MCF 10A (cell line): ENCODE measurements around the gene PLCD1. TPM values are rescaled to one million over a fixed set of nuclear protein-coding genes. Genes with fewer than 3 reads are reported as not detected.

Experiments
- BruUV-seq: library from RNA; stranded (reverse); fragments of 400-500 nt; replicated peaks from 2 replicates; lab custom pipeline; 2021; lab: Mats Ljungman, UMichigan
- CTCF ChIA-PET: fragments of 300-600 bp; sonication (Branson Sonifier 250); formaldehyde crosslinking; extraction: SDS; loops from one replicate; lab custom pipeline; 2021; ENCODE audit warnings: antibody characterized with exemption, inconsistent platforms; lab: Yijun Ruan, JAX
- POLR2A ChIA-PET: fragments of 300-600, 350-650 bp; sonication (Branson Sonifier 250); formaldehyde crosslinking; extraction: SDS; loops from one replicate; lab custom pipeline; 2020; ENCODE audit warnings: antibody characterized with exemption, inconsistent platforms; lab: Yijun Ruan, JAX
- DNase-seq: peaks from one replicate; pipeline ENCODE4 v3.0.0-alpha.2; 2018; ENCODE audit not compliant: unreplicated experiment
- H3K27ac Mint-ChIP-seq: one replicate; pipeline ENCODE4 v1.8.0; 2022; ENCODE audit warnings: mild to moderate bottlenecking, low read depth, mixed read lengths; ENCODE audit not compliant: unreplicated experiment
- H3K27me3 Mint-ChIP-seq: one replicate; pipeline ENCODE4 v1.8.0; 2022; ENCODE audit warnings: mixed read lengths; ENCODE audit not compliant: insufficient read depth, unreplicated experiment
- H3K36me3 Mint-ChIP-seq: one replicate; pipeline ENCODE4 v1.8.0; 2022; ENCODE audit warnings: mild to moderate bottlenecking, moderate library complexity, mixed read lengths; ENCODE audit not compliant: insufficient read depth, unreplicated experiment
- H3K4me1 Mint-ChIP-seq: one replicate; pipeline ENCODE4 v1.8.0; 2022; ENCODE audit warnings: mixed read lengths; ENCODE audit not compliant: insufficient read depth, unreplicated experiment
- H3K4me3 Mint-ChIP-seq: one replicate; pipeline ENCODE4 v1.8.0; 2022; ENCODE audit warnings: mild to moderate bottlenecking, moderate library complexity, mixed read lengths; ENCODE audit not compliant: unreplicated experiment
- H3K9me3 Mint-ChIP-seq: one replicate; pipeline ENCODE4 v1.8.0; 2022; ENCODE audit warnings: mixed read lengths; ENCODE audit not compliant: unreplicated experiment
- intact Hi-C: fragments of 100-400 bp; cut with micrococcal nuclease; formaldehyde crosslinking; loops from 2 replicates; pipeline ENCODE4 v1.14.1; 2022
- total RNA-seq: library from RNA; stranded (reverse); gene quantifications from 2 replicates; pipeline ENCODE4 v1.2.3, GENCODE V29; 2022
- TF ChIP-seq, protein P1 (sequence below): fragments of 200-600 bp; IDR thresholded peaks from one replicate; pipeline ENCODE4 v1.8.0; 2022; ENCODE audit warnings: antibody characterized with exemption, mild to moderate bottlenecking; ENCODE audit not compliant: unreplicated experiment

The PLCD1 gene
- total RNA-seq, 1 experiment from 2014 or later, result 1.8 TPM

DNA sequence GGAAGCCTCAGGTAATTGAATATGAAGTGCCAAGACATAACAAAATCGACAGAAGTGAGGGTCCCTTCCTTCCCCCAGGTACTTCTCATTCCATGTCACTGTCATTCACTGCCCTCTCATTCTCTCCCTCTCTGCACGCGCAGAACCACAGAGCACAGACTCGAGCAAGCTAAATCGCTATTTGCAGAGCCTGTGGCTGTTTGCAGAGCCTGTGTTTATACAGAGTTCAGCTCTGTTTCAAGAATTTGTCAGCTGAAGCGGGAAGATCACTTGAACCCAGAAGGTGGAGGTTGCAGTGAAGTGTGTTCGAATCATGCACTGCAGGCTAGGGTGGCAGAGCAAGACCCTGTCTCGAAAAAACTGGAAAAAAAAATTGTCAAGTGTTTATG lies 36.4 kb downstream of the PLCD1 start:
- Mint-ChIP-seq H3K27me3 (no peaks in the 10 kb centered on the region), H3K4me3 (no peak overlapping the region), H3K4me1 (peaks cover 19% of the 10 kb centered on the region), H3K9me3 (no peaks in the 10 kb centered on the region), H3K27ac (no peak overlapping the region), H3K36me3 (no peaks in the 10 kb centered on the region)
- POLR2A ChIA-PET, result no interaction called here
- CTCF ChIA-PET, result interaction anchor here (0.7 to 1.2 kb wide), 2 partner anchors 10 to 18 kb away, joined by 3 to 4 read pairs; no protein-coding TSS in a partner anchor
- no peak for DNase-seq
- intact Hi-C loops, result no loop called here
- BruUV-seq, result no TSS peak
- TF ChIP-seq, protein P1, sequence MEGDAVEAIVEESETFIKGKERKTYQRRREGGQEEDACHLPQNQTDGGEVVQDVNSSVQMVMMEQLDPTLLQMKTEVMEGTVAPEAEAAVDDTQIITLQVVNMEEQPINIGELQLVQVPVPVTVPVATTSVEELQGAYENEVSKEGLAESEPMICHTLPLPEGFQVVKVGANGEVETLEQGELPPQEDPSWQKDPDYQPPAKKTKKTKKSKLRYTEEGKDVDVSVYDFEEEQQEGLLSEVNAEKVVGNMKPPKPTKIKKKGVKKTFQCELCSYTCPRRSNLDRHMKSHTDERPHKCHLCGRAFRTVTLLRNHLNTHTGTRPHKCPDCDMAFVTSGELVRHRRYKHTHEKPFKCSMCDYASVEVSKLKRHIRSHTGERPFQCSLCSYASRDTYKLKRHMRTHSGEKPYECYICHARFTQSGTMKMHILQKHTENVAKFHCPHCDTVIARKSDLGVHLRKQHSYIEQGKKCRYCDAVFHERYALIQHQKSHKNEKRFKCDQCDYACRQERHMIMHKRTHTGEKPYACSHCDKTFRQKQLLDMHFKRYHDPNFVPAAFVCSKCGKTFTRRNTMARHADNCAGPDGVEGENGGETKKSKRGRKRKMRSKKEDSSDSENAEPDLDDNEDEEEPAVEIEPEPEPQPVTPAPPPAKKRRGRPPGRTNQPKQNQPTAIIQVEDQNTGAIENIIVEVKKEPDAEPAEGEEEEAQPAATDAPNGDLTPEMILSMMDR, result no peak

DNA sequence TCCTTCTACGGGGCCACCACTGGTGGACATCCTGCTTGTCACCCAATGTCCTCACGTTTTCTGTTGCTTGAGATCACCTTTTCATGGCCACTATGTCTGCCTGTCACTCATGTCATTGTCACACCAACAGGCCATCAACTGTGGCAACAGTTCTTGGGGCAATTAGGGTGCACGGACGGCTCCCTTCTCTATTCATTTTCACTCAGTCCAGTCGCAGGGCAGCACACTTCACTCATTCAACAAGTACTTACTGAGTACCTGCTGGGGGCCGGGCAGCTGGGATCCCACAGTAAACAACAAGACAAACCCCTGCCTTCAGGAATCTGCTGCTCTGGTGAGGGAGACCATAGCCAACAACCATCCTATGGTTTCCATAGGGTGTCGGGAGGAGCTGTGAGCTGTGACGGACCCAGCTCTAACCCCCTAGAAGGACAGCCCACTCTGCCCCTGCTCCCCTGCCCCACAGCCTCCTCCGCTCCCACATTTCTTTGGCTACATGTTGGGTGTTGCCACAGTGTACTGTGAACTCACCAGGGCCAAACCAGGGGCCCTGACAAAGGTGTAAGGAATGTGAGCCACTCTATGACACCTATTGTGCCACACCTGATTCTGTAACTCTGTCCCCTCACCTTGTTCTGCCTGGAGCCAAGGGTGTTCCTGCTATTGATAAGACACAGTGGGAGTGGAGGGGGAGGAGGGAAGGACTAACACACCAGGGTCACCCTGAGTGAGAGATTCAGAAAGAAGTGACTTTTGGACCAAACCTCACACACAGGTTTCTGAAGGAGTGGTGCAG lies 37.0 kb downstream of the PLCD1 start:
- H3K4me3 Mint-ChIP-seq, result no peak overlapping the region
- intact Hi-C loops, result no loop called here
- H3K9me3 Mint-ChIP-seq, result no peaks in the 10 kb centered on the region
- ChIA-PET POLR2A (interaction anchor here (0.6 to 0.7 kb wide), 2 partner anchors 23 to 173 kb away, joined by 3 to 5 read pairs; no protein-coding TSS in a partner anchor), CTCF (interaction anchor here (1.2 kb wide), 1 partner anchor 17 kb away, joined by 4 read pairs; no protein-coding TSS in a partner anchor)
- no peak overlapping the region for H3K27ac Mint-ChIP-seq
- H3K27me3 Mint-ChIP-seq, result no peaks in the 10 kb centered on the region
- TF ChIP-seq, protein P1, result no peak
- no peaks in the 10 kb centered on the region for H3K36me3 Mint-ChIP-seq
- DNase-seq, result no peak
- no TSS peak for BruUV-seq
- H3K4me1 Mint-ChIP-seq, result peaks cover 19% of the 10 kb centered on the region

DNA sequence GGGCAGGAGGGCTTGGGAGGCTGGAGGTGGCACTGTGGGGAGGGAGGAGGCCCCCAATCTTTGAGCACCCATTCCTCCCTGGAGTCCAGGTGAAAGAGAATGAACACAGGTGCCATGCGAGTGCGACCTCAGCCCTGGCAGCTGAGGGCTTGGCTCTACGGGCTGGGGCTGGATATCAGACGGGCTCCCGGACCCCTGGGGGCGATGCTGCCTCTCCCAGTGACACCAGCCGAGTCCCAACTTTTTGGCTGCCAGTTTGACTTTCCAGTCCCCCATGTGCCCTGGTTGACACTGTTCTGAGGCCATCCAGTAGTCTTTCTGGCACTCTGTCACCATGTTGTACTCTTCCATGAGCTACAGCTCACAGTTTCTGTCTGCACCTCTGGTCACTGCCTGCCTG lies 37.6 kb downstream of the PLCD1 start:
- Mint-ChIP-seq H3K9me3 (no peaks in the 10 kb centered on the region), H3K4me3 (no peak overlapping the region), H3K27ac (no peak overlapping the region), H3K27me3 (no peaks in the 10 kb centered on the region), H3K36me3 (no peaks in the 10 kb centered on the region), H3K4me1 (peaks cover 17% of the 10 kb centered on the region)
- BruUV-seq, result no TSS peak
- ChIA-PET POLR2A (interaction anchor here (0.6 to 0.7 kb wide), 3 partner anchors 22 to 1462 kb away, joined by 3 to 5 read pairs (median 3); no protein-coding TSS in a partner anchor), CTCF (interaction anchor here (1.2 kb wide), 1 partner anchor 16 kb away, joined by 4 read pairs; no protein-coding TSS in a partner anchor)
- intact Hi-C loops, result no loop called here
- TF ChIP-seq, protein P1, result no peak
- no peak for DNase-seq

DNA sequence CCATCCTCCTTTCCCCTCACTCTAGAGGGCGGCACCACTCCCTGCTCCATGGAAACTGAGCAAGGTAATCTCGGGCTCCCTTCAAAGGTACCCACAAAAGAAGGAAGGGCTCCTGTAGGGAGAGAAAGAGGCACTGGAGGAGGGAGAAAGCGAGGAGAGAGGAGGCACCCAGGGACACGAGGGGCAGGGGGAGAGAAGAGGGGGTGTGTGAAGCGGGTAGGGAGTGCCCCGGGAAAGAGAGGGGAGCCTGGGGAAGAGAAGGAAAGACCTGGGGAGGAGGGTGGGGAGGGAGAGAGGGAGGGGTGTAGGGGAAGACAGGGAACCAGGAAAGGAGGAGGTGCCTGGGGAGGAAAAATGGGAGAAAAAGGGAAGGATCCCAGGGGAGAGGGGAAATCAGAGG lies 38.3 kb downstream of the PLCD1 start:
- Mint-ChIP-seq H3K36me3 (no peaks in the 10 kb centered on the region), H3K4me1 (peaks cover 13% of the 10 kb centered on the region), H3K9me3 (no peaks in the 10 kb centered on the region), H3K27me3 (no peaks in the 10 kb centered on the region), H3K4me3 (no peak overlapping the region), H3K27ac (no peak overlapping the region)
- DNase-seq, result no peak
- intact Hi-C loops, result no loop called here
- CTCF ChIA-PET, result no interaction called here
- POLR2A ChIA-PET, result interaction anchor here (0.6 kb wide), 1 partner anchor 1463 kb away, joined by 3 read pairs; no protein-coding TSS in a partner anchor
- BruUV-seq, result no TSS peak
- TF ChIP-seq, protein P1, result no peak
